ENCODE results near the gene MGA.

DNA sequence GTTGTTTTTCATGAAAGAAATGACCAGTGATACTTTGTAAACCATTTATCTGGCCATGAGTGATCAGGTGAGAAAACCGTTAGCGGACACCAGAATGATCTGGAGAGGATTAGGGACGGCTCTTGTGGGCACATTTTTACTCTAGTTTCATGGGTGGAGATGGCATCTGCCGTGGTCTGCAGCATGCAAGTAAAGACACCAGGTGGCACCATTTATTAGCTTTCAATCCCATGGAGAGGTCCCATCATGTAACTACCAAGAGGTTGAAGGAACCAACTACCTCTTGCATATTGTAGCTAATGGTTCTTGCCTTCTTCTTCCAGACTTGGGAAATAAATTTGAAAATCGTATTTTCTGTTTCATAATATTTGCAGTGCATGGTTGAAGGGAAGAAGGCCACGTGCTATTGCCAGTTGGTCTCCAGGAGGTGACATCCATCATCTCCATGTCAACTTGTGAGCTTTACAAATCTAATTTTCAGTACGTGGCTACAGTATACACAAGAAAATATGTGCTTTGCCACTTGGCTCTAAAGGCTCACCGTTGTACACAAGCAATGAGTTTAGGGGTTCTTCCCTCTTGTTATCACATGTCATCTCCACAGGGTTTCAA lies 112.6 kb downstream of the MGA start:
- TF ChIP-seq POLR2A (IDR thresholded peaks at IDR 0.05; ENCODE audit: low read depth): no peak
- no peak for TF ChIP-seq POLR2AphosphoS5 (IDR thresholded peaks at IDR 0.05)
- TF ChIP-seq EP300 (IDR thresholded peaks at IDR 0.05): no peak

All from esophagus muscularis mucosa (tissue), 3 donors.